ENCODE measurements around the gene FBXW8. TPM values are rescaled to one million over a fixed set of nuclear protein-coding genes. Genes with fewer than 3 reads are reported as not detected.

The FBXW8 gene
- total and polyA plus RNA-seq, 4 donors: 3.9 to 20.3 (median 12.5) TPM

GRCh38 chr12:117003883-117004404 is 93.2 kb downstream of the FBXW8 start:
- H3K4me1 ChIP-seq (ENCODE audit: control insufficient read depth in 5 of 5, insufficient read depth in 5 of 5, low read length in 5 of 5): peaks cover 0 to 4% (median 0%) of the 10 kb centered on the region in 5 donors
- peaks cover 4 to 20% (median 15%) of the 10 kb centered on the region in 4 donors for H3K36me3 ChIP-seq (ENCODE audit: control insufficient read depth in 4 of 4, insufficient read depth in 4 of 4, low read length in 4 of 4)
- H3K27me3 ChIP-seq (ENCODE audit: control insufficient read depth in 3 of 3, insufficient read depth in 3 of 3, low read length in 2 of 3): no peaks in the 10 kb centered on the region
- ATAC-seq (ENCODE audit: insufficient read depth, low FRiP score): no peak
- H3K4me3 ChIP-seq: no peak overlapping the region
- DNase-seq: no peak
- no peaks in the 10 kb centered on the region for H3K9me3 ChIP-seq (ENCODE audit: control insufficient read depth in 4 of 4, insufficient read depth in 3 of 4, low read length in 3 of 4)
- TF ChIP-seq CTCF (IDR thresholded peaks at IDR 0.05; ENCODE audit: control extremely low read depth, extremely low read depth): no peak
- no peak overlapping the region for H3K27ac ChIP-seq (ENCODE audit: low read depth in 1 of 2, low read length in 1 of 2)
- H3K9ac ChIP-seq (ENCODE audit: insufficient read depth in 1 of 2, low read length in 2 of 2): no peak overlapping the region
- WGBS, 2 donors: 95% methylated on average over 8 of the region's 8 CpGs

DNA sequence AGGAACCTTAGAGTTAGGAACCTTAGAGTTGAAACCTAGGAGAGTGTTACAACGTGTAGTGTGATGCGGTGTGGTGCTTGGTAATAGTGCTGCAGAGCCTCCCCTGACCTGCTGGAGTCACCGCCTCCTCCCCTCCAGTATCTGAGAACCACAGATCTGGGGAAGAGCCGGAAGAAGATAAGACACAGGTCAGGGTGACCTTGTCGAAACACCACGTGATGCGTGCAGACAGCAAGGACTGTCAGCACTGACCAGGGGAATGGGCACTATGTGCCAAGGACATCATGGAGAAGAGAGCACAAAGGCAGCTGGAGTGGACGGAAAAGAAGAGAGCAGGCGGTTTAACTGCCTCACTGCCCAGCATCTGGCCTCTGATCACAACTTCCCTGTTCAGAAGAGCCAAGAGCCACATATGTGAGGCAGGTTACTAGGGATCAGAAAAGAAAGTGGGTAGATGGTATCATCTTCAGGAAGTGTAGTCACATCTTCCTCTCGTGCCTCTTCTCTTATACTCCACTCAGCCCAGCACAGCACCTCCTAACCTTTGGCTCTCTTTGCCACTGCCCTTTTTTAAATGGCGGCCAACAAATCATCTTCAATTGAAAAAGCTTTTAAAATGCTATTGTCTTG is 94.8 kb downstream of the FBXW8 start:
- H3K4me3 ChIP-seq: no peak overlapping the region
- DNase-seq (no peak), ATAC-seq (ENCODE audit: insufficient read depth, low FRiP score) (no peak)
- no peak overlapping the region for H3K27ac ChIP-seq (ENCODE audit: low read depth in 1 of 2, low read length in 1 of 2)
- peaks cover 0 to 4% (median 0%) of the 10 kb centered on the region in 5 donors for H3K4me1 ChIP-seq (ENCODE audit: control insufficient read depth in 5 of 5, insufficient read depth in 5 of 5, low read length in 5 of 5)
- WGBS, 2 donors: 91 to 92% methylated on average over 11 of the region's 11 CpGs
- no peaks in the 10 kb centered on the region for H3K9me3 ChIP-seq (ENCODE audit: control insufficient read depth in 4 of 4, insufficient read depth in 3 of 4, low read length in 3 of 4)
- peaks cover 4 to 22% (median 15%) of the 10 kb centered on the region in 4 donors for H3K36me3 ChIP-seq (ENCODE audit: control insufficient read depth in 4 of 4, insufficient read depth in 4 of 4, low read length in 4 of 4)
- no peaks in the 10 kb centered on the region for H3K27me3 ChIP-seq (ENCODE audit: control insufficient read depth in 3 of 3, insufficient read depth in 3 of 3, low read length in 2 of 3)
- no peak overlapping the region for H3K9ac ChIP-seq (ENCODE audit: insufficient read depth in 1 of 2, low read length in 2 of 2)
- TF ChIP-seq CTCF (IDR thresholded peaks at IDR 0.05; ENCODE audit: control extremely low read depth, extremely low read depth): no peak

DNA sequence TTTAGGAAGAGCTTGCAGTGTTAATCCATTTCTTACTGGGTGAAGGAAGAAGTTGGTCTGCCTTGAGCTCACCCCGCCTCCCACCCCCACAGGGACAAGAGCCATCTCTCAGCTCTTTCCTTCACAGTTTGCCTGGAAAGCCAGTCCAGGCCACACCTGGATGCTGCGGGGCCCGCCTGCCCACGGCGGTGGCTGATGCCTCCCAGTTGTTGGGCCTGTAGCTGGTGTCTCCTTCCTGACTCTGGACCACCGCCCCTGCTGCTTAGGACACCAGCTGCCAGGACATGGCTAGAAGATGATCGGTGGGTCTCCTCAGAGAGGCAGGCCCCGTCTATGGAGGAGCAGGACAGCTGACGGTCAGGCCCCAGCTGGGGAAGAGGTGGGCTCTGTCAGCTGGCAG is 95.6 kb downstream of the FBXW8 start:
- no peak overlapping the region for H3K9ac ChIP-seq (ENCODE audit: insufficient read depth in 1 of 2, low read length in 2 of 2)
- ATAC-seq (ENCODE audit: insufficient read depth, low FRiP score): no peak
- no peak overlapping the region for H3K27ac ChIP-seq (ENCODE audit: low read depth in 1 of 2, low read length in 1 of 2)
- peaks cover 0 to 4% (median 0%) of the 10 kb centered on the region in 5 donors for H3K4me1 ChIP-seq (ENCODE audit: control insufficient read depth in 5 of 5, insufficient read depth in 5 of 5, low read length in 5 of 5)
- peaks cover 4 to 24% (median 15%) of the 10 kb centered on the region in 4 donors for H3K36me3 ChIP-seq (ENCODE audit: control insufficient read depth in 4 of 4, insufficient read depth in 4 of 4, low read length in 4 of 4)
- 93% methylated on average over 9 of the region's 9 CpGs for WGBS, 2 donors
- no peak for DNase-seq
- no peaks in the 10 kb centered on the region for H3K27me3 ChIP-seq (ENCODE audit: control insufficient read depth in 3 of 3, insufficient read depth in 3 of 3, low read length in 2 of 3)
- no peak overlapping the region for H3K4me3 ChIP-seq
- no peaks in the 10 kb centered on the region for H3K9me3 ChIP-seq (ENCODE audit: control insufficient read depth in 4 of 4, insufficient read depth in 3 of 4, low read length in 3 of 4)
- no peak for TF ChIP-seq CTCF (IDR thresholded peaks at IDR 0.05; ENCODE audit: control extremely low read depth, extremely low read depth)

All from lung (tissue), 12 donors.